ENCODE measurements around the gene ZNRF2. TPM values are rescaled to one million over a fixed set of nuclear protein-coding genes. Genes with fewer than 3 reads are reported as not detected.

ZNRF2 gene
- total and polyA plus RNA-seq, 10 of the 15 experiments (the other 5 are each of a cell fraction or from before 2014, with no cell fraction given): 1.2 to 20.4 (median 9.5) TPM

DNA sequence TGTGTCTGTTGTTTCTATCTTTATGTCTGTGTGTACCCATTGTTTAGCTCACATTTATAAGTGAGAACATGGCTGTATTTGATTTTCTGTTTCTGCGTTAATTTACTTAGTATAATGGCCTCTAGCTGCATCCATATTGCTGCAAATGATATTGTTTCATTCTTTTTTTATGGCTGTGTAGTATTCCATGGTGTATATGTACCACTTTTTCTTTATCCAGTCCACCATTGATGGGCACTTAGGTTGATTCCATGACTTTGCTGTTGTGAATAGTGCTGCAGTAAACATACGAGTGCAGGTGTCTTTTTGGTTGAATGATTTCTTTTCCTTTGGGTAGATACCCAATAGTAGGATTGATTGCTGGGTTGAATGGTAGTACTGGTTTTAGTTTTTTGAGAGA is 48.2 kb downstream of the ZNRF2 start:
- Histone ChIP-seq H2AFZ (ENCODE audit: control insufficient read depth, low read depth, low read length) (no peak overlapping the region), H3K9me3 (replicated peaks; ENCODE audit: control insufficient read depth, insufficient read depth, low read length) (peaks cover 2% of the 10 kb centered on the region; the same call in 2 of the 3 replicates), H3K79me2 (ENCODE audit: control insufficient read depth, insufficient read depth, low read length) (peaks cover 25% of the 10 kb centered on the region), H3K27ac (ENCODE audit: control insufficient read depth, insufficient read depth) (no peak overlapping the region), H3K36me3 (ENCODE audit: control insufficient read depth in 2 of 2, insufficient read depth in 2 of 2, low read length in 1 of 2) (no peaks in the 10 kb centered on the region), H4K20me1 (ENCODE audit: control insufficient read depth, insufficient read depth) (no peaks in the 10 kb centered on the region), H3K4me2 (ENCODE audit: control insufficient read depth, insufficient read depth) (no peak overlapping the region), H3K4me3 (no peak overlapping the region), H3K27me3 (replicated peaks in 1 of 2; ENCODE audit: control insufficient read depth in 2 of 2, insufficient read depth in 2 of 2, low read length in 1 of 2) (no peaks in the 10 kb centered on the region), H3K9ac (ENCODE audit: control insufficient read depth, insufficient read depth, low read length) (no peak overlapping the region), H3K4me1 (ENCODE audit: control insufficient read depth, insufficient read depth, low read length) (peaks cover 20% of the 10 kb centered on the region)
- ATAC-seq (no peak), DNase-seq (ENCODE audit: low read depth, low spot score) (no peak), FAIRE-seq (no peak)
- TF ChIP-seq CHD4 (IDR thresholded peaks at IDR 0.05) (no peak), SIX5 (IDR thresholded peaks at IDR 0.05; ENCODE audit: low read depth, low read length, severe bottlenecking) (no peak), ETV6 (conservative IDR thresholded peaks at IDR 0.05 in 1 of 2, IDR thresholded peaks at IDR 0.05 in 1 of 2; ENCODE audit: borderline replicate concordance in 1 of 2, low read depth in 1 of 2) (no peak), CREB1 (IDR thresholded peaks at IDR 0.05; ENCODE audit: low read depth) (no peak), MEF2A (IDR thresholded peaks at IDR 0.05; ENCODE audit: insufficient read depth, low read depth, low read length) (no peak)
- TF ChIP-seq, protein P1, sequence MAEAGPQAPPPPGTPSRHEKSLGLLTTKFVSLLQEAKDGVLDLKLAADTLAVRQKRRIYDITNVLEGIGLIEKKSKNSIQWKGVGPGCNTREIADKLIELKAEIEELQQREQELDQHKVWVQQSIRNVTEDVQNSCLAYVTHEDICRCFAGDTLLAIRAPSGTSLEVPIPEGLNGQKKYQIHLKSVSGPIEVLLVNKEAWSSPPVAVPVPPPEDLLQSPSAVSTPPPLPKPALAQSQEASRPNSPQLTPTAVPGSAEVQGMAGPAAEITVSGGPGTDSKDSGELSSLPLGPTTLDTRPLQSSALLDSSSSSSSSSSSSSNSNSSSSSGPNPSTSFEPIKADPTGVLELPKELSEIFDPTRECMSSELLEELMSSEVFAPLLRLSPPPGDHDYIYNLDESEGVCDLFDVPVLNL (IDR thresholded peaks at IDR 0.05; ENCODE audit: low read depth, low read length): no peak
- no TSS peak for BruUV-seq (replicated peaks)
- CTCF ChIA-PET: interaction anchor here (0.6 to 2.8 kb wide), 3 partner anchors 11 to 26 kb away, joined by 3 to 16 read pairs (median 3); no protein-coding TSS in a partner anchor
- intact Hi-C loops (cut with micrococcal nuclease; ENCODE audit: unreplicated experiment) (no loop called here), in situ Hi-C loops (cut with MboI) (no loop called here)
- RAD21 ChIA-PET (ENCODE audit: unreplicated experiment): interaction anchor here (3.2 to 7.2 kb wide), 2 partner anchors 10 to 17 kb away, joined by 26 to 54 read pairs; no protein-coding TSS in a partner anchor
- POLR2A ChIA-PET: interaction anchor here (3.2 to 4.0 kb wide), 2 partner anchors 11 to 17 kb away, joined by 18 to 19 read pairs; no protein-coding TSS in a partner anchor
- 100% methylated on average over 2 of the region's 2 CpGs for WGBS (ENCODE audit: insufficient coverage, insufficient replicate concordance, low lambda C conversion rate, missing lambda C conversion rate)
- SMC1A ChIA-PET (ENCODE audit: uncharacterized antibody, unreplicated experiment): interaction anchor here (0.8 to 12.8 kb wide), 5 partner anchors 11 to 55 kb away, joined by 3 to 181 read pairs (median 47); no protein-coding TSS in a partner anchor

Data from GM12878 (cell line).